Measurements from ENCODE around the gene WDR18.

GRCh38 chr19:939922-940321 is 44.2 kb upstream of the WDR18 start:
- TF ChIP-seq ZNF274 (IDR thresholded peaks at IDR 0.05; ENCODE audit: low read depth, low read length) (no peak), SUZ12 (IDR thresholded peaks at IDR 0.05; ENCODE audit: extremely low read depth, insufficient read depth, insufficient read length) (no peak)

Measured in NT2/D1 (cell line).